CD14-positive monocyte (primary cell): ENCODE results near the gene ZPLD1. TPM values are rescaled to one million over a fixed set of nuclear protein-coding genes. Genes with fewer than 3 reads are reported as not detected.

Experiments
- DNase-seq, 3 donors: peaks; one replicate each; pipeline ENCODE4 v3.0.0-alpha.2; 2011 to 2022
- H2AFZ ChIP-seq: 2 replicates; pipeline ENCODE4 v1.6.0; 2012; ENCODE audit warnings: mild to moderate bottlenecking, low read depth, low read length, inconsistent platforms; ENCODE audit not compliant: insufficient read depth, poor library complexity, severe bottlenecking
- H3K27ac ChIP-seq, 2 donors: 1 replicate in 1 of 2; 2 replicates in 1 of 2; pipeline ENCODE4 v1.5.1; 2012 to 2013; ENCODE audit warnings: low read length in 2 of 2, control low read depth in 1 of 2, inconsistent platforms in 1 of 2, low read depth in 1 of 2, mild to moderate bottlenecking in 1 of 2
- H3K27me3 ChIP-seq, 2 donors: one replicate each; pipeline versions ENCODE4 v1.6.0 to v1.6.1; 2011 to 2013; ENCODE audit warnings: low read length in 2 of 2; ENCODE audit not compliant: control insufficient read depth in 2 of 2, insufficient read depth in 2 of 2
- H3K36me3 ChIP-seq, 2 donors: replicated peaks in 1 of 2; 1 replicate in 1 of 2; 2 replicates in 1 of 2; pipeline versions ENCODE4 v1.5.1 to v1.6.1; 2012 to 2013; ENCODE audit warnings: low read length in 2 of 2, control low read depth in 1 of 2, inconsistent platforms in 1 of 2, mild to moderate bottlenecking in 1 of 2; ENCODE audit not compliant: insufficient read depth in 2 of 2, control insufficient read depth in 1 of 2
- H3K4me1 ChIP-seq, 2 donors: 1 replicate in 1 of 2; 2 replicates in 1 of 2; pipeline versions ENCODE4 v1.5.1 to v1.6.1; 2012 to 2013; ENCODE audit warnings: low read length in 2 of 2, control low read depth in 1 of 2, inconsistent platforms in 1 of 2, mild to moderate bottlenecking in 1 of 2, moderate library complexity in 1 of 2; ENCODE audit not compliant: insufficient read depth in 2 of 2, control insufficient read depth in 1 of 2
- H3K4me2 ChIP-seq: replicated peaks from 2 replicates; pipeline ENCODE3; 2012; ENCODE audit warnings: low read length, moderate library complexity, mild to moderate bottlenecking; ENCODE audit not compliant: poor library complexity, severe bottlenecking; ENCODE audit errors: extremely low read depth
- H3K4me3 ChIP-seq, 3 experiments: fragments of 200-600 bp in 1 of 3; sonication (generic) in 1 of 3; replicated peaks in 1 of 3; 1 replicate in 2 of 3; 2 replicates in 1 of 3; pipeline ENCODE4 v1.5.1; 2011 to 2013; ENCODE audit warnings: low read length in 3 of 3, mild to moderate bottlenecking in 3 of 3, control low read depth in 2 of 3, low read depth in 2 of 3, inconsistent platforms in 1 of 3, moderate library complexity in 1 of 3
- H3K79me2 ChIP-seq: 2 replicates; pipeline ENCODE4 v1.6.0; 2012; ENCODE audit warnings: mild to moderate bottlenecking, control low read depth, inconsistent platforms, low read length, moderate library complexity; ENCODE audit not compliant: insufficient read depth
- H3K9ac ChIP-seq: 2 replicates; pipeline ENCODE4 v1.6.0; 2017; ENCODE audit warnings: low read length, mild to moderate bottlenecking; ENCODE audit not compliant: insufficient read depth, poor library complexity, severe bottlenecking
- H3K9me3 ChIP-seq, 2 donors: replicated peaks in 1 of 2; 1 replicate in 1 of 2; 2 replicates in 1 of 2; pipeline versions ENCODE4 v1.5.1 to v1.6.1; 2012 to 2013; ENCODE audit warnings: low read length in 2 of 2, control low read depth in 1 of 2; ENCODE audit not compliant: control insufficient read depth in 1 of 2, insufficient read depth in 1 of 2
- H4K20me1 ChIP-seq: 2 replicates; pipeline ENCODE4 v1.6.0; 2012; ENCODE audit warnings: mild to moderate bottlenecking, low read length, control low read depth, moderate library complexity; ENCODE audit not compliant: insufficient read depth
- H3K27ac Mint-ChIP-seq, 7 donors: one replicate each; pipeline ENCODE4 v1.8.0; 2020; ENCODE audit warnings: mild to moderate bottlenecking in 7 of 7, mixed read lengths in 7 of 7, moderate library complexity in 6 of 7, inconsistent platforms in 2 of 7
- H3K27me3 Mint-ChIP-seq, 3 donors: one replicate each; pipeline ENCODE4 v1.8.0; 2021 to 2022; ENCODE audit warnings: low read depth in 3 of 3, mild to moderate bottlenecking in 3 of 3, mixed read lengths in 3 of 3, moderate library complexity in 3 of 3, inconsistent platforms in 1 of 3
- H3K36me3 Mint-ChIP-seq, 2 donors: one replicate each; pipeline ENCODE4 v1.8.0; 2020; ENCODE audit warnings: mixed read lengths in 2 of 2, inconsistent platforms in 1 of 2, mild to moderate bottlenecking in 1 of 2
- H3K4me1 Mint-ChIP-seq: one replicate; pipeline ENCODE4 v1.8.0; 2020; ENCODE audit warnings: mild to moderate bottlenecking, mixed read lengths
- H3K4me3 Mint-ChIP-seq, 2 donors: one replicate each; pipeline ENCODE4 v1.8.0; 2020; ENCODE audit warnings: mild to moderate bottlenecking in 2 of 2, mixed read lengths in 2 of 2, moderate library complexity in 1 of 2
- H3K9me3 Mint-ChIP-seq, 7 donors: one replicate each; pipeline ENCODE4 v1.8.0; 2020 to 2022; ENCODE audit warnings: mixed read lengths in 7 of 7, mild to moderate bottlenecking in 6 of 7, moderate library complexity in 6 of 7, inconsistent platforms in 2 of 7
- CTCF ChIP-seq: fragments of 200-600 bp; IDR thresholded peaks from one replicate; pipeline ENCODE4 v1.8.0; 2022; ENCODE audit warnings: antibody characterized with exemption, mild to moderate bottlenecking
- WGBS: methylation state at CpG from one replicate; pipeline ENCODE4 v1.1.5; 2013; ENCODE audit warnings: missing lambda C conversion rate; ENCODE audit not compliant: insufficient coverage; 5-methylcytosine and 5-hydroxymethylcytosine counted together
- intact Hi-C, 2 donors: fragments of 100-400 bp; cut with micrococcal nuclease; formaldehyde crosslinking; loops; one replicate each; pipeline versions ENCODE4 v1.15.0 to v1.15.1; 2023
- polyA plus RNA-seq, 3 donors: library from polyadenylated mRNA; depleted of rRNA in 1 of 3; unstranded in 2 of 3; stranded (reverse) in 1 of 3; fragments of 300-500 nt in 2 of 3; fragments of >200 nt in 1 of 3; fragmentation: Illumina TruSeq in 2 of 3; gene quantifications; 1 replicate in 2 of 3; 2 replicates in 1 of 3; pipeline ENCODE4 v1.2.3, GENCODE V29; 2012 to 2021

Gene ZPLD1
- polyA plus RNA-seq, 3 donors = not detected

GRCh38 chr3:102480139-102480538 lies 45.3 kb downstream of the ZPLD1 start:
- no peak for TF ChIP-seq CTCF
- 100% methylated on average over 1 of the region's 2 CpGs for WGBS

GRCh38 chr3:102481050-102481449 lies 46.2 kb downstream of the ZPLD1 start:
- Mint-ChIP-seq H3K4me3 (no peak overlapping the region), H3K27me3 (no peaks in the 10 kb centered on the region), H3K9me3 (no peaks in the 10 kb centered on the region), H3K4me1 (no peaks in the 10 kb centered on the region), H3K27ac (no peak overlapping the region), H3K36me3 (no peaks in the 10 kb centered on the region)
- H3K4me1 ChIP-seq = no peaks in the 10 kb centered on the region
- 60% methylated on average over 1 of the region's 4 CpGs for WGBS
- H3K9ac ChIP-seq = no peak overlapping the region
- no peak overlapping the region for H2AFZ ChIP-seq
- H3K4me3 ChIP-seq = no peak overlapping the region
- no peaks in the 10 kb centered on the region for H3K9me3 ChIP-seq
- no peak for DNase-seq
- no peak overlapping the region for H3K27ac ChIP-seq
- no peaks in the 10 kb centered on the region for H3K79me2 ChIP-seq
- H4K20me1 ChIP-seq = no peaks in the 10 kb centered on the region
- no peak for TF ChIP-seq CTCF
- intact Hi-C loops = no loop called here
- no peaks in the 10 kb centered on the region for H3K27me3 ChIP-seq
- H3K4me2 ChIP-seq = no peak overlapping the region
- H3K36me3 ChIP-seq = no peaks in the 10 kb centered on the region

More at GRCh38 chr3:102480139-102480538, 45.3 kb downstream of the ZPLD1 start:
- no peaks in the 10 kb centered on the region for H3K27me3 Mint-ChIP-seq
- no peak overlapping the region for H3K27ac Mint-ChIP-seq
- H3K4me2 ChIP-seq = no peak overlapping the region
- no peaks in the 10 kb centered on the region for H4K20me1 ChIP-seq
- intact Hi-C loops = no loop called here
- no peaks in the 10 kb centered on the region for H3K36me3 ChIP-seq
- no peaks in the 10 kb centered on the region for H3K9me3 ChIP-seq
- no peak overlapping the region for H2AFZ ChIP-seq
- no peak overlapping the region for H3K4me3 Mint-ChIP-seq
- no peak for DNase-seq
- H3K27ac ChIP-seq = no peak overlapping the region
- no peaks in the 10 kb centered on the region for H3K27me3 ChIP-seq
- no peaks in the 10 kb centered on the region for H3K9me3 Mint-ChIP-seq
- no peaks in the 10 kb centered on the region for H3K79me2 ChIP-seq
- no peaks in the 10 kb centered on the region for H3K36me3 Mint-ChIP-seq
- no peaks in the 10 kb centered on the region for H3K4me1 Mint-ChIP-seq
- no peak overlapping the region for H3K9ac ChIP-seq
- H3K4me1 ChIP-seq = no peaks in the 10 kb centered on the region
- no peak overlapping the region for H3K4me3 ChIP-seq
